NCI-H2081 (cell line): ENCODE measurements around the gene APRT.

Experiments
- DNase-seq, 2 experiments: peaks; one replicate each; lab custom pipeline; 2025; lab: John Stamatoyannopoulos, UW

The APRT gene

DNA sequence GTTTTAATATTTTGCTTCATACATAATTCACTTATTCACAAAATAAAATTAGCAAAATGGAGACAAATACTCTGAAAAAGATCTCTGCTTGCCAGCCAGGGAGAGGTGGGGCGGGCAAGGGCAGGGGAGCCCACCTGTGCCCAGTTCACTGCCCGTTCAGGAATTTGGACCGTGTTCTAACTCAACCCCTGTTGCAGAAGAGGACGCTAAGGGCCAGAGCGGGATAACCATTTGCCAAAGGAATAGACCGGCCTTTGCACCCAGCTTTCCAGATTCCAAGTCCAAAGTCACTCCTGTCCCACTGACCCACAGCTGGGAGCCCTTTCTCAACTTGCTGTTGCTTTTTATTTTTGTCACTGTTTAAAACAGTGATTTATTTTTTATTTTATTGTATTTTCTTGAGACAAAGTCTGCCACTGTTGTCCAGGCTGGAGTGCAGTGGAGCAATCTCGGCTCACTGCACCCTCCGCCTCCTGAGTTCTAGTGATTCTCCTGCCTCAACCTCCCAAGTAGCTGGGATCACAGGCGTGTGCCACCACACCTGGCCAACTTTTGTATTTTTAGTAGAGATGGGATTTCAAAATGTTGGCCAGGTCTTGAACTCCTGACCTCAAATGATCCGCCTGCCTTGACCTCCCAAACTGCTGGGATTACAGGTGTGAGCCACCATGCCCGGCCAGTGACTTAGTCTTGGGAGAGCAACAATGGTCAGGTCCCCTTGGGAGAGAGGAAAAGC, 24.0 kb downstream of the APRT start:
- DNase-seq, result no peak

DNA sequence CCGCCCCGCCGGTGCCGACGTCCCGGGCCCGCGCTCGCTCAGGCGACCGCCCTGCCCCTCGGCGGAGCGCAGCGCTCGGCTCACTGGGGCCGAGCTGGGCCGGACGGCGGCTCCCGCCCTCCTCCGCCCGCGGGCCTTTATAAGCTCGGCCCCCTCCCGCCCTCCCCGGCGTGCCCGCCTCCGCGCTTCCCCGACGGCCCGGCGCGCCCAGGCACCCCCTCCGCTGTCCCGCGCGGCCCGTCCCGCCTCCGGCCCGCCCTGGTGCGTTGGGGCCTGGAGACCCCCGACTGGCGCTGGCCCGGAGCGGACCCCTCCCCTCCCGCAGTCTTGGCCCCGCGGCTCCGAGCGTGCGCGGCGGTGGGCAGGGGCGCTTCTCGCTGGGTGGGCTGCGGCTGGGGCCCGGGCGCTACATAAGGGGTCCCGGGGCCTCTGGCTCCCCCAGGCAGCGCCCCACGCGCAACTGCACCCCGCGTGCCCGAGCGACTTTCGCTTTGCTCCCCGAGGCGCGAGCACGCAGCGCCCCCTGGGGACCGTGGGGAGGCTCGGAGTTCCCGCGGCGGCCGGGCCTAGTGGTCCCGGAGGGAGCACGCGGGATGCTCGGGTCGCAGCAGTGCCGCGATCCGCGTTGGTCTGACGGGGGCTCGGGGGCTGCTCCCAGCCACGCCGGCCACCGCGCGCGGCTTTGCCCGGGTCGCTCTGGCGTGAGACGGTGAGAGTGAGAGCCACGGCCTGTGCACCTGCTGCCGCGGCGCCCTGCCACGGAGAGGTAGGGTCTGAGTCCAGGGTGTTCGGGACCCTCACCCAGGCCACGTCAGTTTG, 26.4 kb downstream of the APRT start, which contains the start of gene PIEZO1:
Gene PIEZO1 (minus strand): TSS at position 115 of the 819 bp plus-strand sequence. CDS start 256 bp downstream, outside the sequence.
- DNase-seq, result peak in 1 of 2 experiments; percentile 4

DNA sequence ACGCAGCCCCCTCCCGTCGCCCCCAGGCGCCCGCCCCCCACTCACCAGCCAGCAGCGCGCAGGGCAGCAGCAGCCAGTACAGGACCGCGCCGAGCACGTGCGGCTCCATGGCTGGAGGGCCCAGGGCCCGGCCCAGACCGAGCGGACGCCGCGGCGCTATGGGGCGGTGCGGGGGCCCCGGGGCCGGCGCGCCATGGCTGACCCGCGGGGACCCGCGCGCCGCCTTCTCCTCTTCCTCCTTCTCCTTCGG, 26.9 kb downstream of the APRT start:
- no peak for DNase-seq

DNA sequence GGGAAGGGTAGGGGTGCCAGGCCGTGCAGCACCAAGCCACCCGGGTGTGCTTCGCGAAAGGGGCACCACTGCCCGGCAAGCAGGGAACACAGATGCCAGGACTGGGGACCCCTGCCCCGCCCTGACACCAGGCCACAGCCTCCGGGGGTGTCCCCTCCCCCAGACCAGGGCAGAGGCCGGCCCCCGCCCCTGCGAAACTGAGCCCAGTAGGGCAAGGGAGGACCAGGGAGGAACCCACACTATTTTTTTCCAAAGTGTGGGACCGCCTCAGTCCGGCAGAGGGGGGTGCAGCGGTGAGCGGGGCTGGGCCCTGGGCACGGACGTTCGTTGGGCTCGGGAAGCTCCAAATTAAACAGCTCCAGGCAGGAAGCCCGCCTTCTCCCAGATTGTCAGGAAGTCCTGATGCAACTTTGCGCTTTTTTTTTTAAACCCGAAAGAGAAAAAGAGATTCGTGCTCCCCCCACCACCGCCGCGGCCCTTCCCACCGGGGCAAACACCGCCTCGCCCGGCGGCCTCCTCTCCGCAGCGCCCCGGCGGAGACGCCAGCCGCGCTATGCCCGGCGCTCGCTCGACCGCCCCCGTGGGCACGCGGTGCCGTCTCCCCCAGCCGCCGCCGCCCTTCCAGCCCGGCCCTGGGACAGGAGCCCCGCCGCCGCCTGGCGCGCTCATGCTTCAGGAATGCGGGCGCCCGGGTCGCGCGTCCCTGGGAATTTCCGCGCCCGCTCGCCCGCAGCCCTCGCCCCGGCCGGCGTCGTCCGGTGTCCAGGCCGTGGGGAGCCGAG, 27.5 kb downstream of the APRT start:
- DNase-seq, result no peak

DNA sequence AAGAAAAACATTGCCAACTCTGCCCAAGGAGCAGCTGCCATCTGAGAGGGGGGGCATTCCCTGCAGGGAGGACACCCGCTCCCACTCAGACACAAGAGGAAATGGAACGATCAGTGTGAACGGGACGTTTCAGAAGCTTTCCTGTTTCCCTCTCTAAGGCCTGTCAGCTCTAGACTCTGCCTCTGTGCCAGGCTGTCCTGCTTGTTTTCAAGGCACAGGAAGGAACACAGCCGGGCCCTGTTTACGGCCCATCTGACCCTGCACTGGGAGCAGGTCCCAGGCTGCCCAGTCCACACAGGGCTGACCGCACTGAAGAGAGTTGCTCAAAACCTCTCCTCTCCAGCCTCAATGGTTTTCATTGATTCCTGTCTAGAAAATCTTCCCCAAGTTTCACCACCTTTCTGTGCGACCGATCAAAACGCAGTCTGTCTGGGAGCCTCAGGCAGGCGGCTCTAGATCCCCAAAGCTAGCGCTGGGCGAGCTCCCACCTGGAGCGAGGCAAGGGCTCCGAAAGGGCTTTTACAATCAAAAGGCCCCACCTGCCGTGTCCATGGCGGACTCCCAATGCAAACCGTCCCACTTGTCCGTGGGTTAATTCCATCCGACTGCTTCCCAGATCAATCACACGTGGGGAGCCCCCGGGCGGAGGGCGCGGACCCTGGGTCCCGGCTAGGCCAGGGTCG, 28.2 kb downstream of the APRT start:
- DNase-seq, result no peak

DNA sequence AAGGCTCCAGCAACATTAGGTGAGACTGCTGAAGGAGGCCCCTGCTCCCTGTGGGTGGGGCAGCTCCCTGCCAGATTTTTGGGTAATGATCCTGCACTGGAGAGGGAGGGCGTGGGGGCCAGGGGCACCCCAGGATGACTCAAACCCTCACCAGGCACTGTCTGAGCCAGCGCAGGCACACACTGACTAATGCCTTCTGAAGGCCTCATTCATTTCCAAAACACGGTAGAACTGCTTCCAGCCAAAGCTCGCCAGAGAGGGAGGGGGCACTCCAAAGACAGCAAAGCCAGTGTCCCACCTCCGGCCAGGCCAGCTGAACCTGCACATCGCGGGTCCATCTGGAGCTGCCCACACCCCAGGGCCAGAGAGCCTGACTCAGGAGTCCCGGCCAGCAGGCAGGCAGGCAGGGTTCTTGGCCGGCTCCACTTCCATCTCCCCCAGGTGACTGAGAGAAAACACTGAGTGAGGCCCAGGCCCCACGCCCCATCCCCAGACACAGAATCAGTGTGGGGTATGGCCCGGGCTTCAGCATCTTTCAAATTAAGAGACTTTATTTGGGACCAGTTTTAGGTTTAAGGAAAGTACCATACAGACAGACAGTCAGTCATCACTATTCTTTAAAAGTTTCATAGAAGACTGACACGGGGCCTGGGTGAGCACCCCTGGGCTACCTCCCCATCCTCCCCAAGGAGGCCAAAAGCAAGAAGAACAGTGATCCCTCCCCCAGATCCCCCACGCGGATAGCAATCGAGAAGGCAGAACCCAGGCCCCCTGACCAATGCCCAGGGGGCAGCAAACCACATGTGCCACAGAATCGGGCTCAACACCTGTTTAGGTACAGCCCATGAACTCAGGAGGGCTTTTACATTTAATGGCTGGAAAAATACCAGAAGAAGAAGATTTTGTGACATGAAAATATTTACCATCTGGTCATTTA, 29.0 kb downstream of the APRT start:
- no peak for DNase-seq

DNA sequence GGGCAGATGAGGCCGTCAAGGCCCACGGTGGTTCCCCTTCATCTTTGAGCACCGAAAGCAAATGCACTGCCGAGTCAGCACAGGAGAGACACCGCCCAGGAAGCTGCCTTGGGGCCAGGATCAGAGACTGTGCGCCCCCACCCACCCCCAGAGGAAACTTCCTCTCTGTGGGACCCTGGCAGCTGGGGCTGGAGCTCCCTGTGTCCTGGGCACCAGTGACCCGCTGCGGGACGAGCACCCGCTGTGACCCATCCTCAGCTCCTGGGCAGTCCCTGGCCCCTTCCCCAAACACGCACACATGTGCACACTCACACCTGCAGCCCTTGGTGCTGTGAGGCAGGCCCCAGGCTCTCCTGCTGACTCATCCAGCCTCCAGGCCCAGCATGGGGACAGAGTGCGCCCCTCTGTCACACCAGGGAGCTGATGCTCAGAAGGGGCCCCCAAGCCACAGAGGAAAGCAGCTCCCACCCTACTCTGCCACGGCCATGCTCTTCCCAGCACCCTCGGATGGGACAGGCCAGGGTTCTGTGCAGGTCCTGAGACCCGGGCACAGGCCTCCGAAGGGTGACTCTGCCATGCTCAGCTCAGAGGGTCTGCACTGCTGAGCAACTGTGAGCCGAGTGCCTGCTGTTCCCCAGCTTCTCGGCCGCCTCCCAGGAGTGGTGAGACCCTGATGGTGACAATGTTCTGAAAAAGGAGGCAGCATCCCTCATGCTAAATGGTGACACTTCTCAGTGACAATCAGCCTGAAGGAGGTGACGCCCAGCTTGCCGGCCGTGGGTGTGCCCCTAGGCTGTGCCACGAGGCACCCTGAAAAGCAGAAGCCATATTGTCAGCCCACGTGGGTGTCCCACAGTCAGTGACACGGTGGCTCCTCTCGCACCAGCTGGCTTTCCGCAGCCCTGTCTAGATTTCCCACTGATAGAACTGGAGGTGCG, 30.3 kb downstream of the APRT start:
- no peak for DNase-seq

DNA sequence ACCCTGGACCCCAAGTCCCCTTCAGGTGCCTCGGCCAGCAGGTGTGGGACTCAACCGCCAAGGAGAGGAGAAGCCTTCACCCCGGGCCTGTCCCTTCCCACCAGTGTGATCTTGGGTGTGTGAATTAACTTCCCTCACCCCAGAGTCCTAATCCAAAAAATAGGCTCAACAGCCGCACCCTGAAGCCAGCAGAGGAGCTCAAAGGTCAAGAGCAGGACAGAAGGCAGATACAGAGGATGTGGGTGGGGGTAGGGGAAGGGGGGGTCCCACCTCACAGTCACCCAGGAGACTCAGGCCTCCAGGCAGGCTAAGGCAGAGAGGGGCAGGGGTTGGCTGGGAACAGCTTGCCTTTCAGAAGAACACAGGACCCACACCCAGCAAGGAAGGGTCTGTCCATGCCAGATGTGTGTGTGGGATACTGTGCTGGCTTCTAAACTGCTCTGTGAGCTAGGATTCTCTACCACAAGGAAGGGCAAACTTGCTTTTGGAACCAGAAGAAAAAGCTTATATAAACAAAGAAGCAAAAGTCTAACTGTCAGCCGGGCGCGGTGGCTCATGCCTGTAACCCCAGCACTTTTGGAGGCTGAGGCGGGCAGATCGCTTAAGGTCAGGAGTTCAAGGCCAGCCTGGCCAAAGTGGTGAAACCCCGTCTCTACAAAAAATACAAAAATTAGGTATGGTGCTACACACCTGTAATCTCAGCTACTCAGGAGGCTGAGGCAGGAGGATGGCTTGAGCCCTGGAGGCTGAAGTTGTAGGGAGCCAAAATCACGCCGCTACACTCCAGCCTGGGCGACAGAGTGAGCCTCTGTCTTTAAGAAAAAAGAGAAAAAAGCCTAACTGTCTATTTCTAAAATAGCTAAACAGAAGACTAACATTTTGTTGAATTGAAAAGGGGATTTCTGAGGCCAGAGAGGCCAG, 31.3 kb downstream of the APRT start:
- no peak for DNase-seq

DNA sequence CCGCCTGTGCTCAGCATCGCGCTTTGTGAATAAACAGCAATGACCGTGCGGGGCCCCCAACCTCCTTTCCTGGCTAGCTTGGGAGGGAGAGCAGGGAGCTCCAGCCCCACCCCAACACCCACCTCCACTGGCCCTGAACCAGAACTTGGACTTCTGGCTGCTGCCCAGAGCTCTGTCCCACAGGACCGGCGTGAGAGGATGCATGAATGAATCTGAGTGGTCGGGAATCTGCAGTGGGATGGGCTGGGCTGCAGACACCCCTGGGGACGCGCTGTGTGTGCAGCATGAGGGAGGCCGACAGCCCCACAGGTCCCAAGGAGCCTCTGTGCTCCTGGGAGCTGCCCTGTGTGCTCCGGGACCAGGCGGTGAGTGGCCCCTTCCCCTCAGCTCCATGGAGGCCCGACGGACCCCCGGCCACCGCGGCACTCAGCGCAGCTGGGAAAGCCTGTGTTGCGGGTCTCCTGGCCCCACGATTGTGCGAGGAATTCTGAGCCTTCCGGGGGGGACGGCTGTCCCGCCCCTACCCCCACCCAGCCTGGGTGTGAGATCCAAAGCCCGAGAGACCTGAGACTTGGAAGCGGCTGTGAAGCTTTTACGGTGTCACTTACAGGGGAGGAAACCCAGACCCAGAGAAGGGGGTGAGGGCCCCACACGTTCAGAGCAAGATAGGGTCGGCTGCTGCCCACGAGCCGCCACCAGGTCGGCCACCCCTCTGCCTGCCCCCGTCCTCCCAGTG, 32.2 kb downstream of the APRT start:
- DNase-seq, result no peak

DNA sequence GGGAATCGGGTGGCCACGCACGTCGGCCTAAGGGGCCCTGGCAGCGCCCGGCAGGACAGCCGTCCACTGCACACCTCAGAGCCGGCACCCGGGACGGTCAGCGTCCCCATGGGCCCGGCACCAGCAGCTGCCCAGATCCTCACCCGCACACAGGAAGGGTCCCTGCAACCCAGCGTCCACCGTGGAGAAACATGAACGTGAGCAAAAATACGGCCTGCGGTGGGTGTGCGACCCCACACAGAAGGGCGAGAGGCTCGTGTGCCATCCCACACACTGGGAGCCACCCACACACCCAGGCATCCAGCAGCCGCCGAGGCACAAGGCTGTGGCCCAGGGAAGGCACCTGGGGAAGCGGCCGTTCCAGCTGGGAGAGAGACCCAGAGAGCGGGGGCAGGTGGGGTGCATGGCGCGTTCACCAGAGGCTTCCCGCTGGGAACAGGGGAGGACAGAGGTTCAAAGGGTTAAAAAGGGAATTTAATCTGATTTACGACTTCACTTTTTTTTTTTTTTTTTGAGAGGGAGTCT, 33.1 kb downstream of the APRT start:
- DNase-seq, result no peak

DNA sequence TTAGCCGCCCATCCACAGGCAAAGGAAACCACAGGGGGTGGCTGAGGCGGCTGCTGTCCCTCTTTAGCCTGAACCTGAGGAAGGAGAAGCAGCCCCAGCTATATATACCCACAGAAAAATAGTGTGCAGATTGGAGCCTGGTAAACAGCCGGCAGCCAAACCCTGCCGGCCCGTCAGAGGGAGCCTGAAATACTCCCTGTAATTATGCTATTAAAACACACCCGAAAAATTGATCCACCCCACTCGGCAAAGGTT, 33.5 kb downstream of the APRT start:
- no peak for DNase-seq

DNA sequence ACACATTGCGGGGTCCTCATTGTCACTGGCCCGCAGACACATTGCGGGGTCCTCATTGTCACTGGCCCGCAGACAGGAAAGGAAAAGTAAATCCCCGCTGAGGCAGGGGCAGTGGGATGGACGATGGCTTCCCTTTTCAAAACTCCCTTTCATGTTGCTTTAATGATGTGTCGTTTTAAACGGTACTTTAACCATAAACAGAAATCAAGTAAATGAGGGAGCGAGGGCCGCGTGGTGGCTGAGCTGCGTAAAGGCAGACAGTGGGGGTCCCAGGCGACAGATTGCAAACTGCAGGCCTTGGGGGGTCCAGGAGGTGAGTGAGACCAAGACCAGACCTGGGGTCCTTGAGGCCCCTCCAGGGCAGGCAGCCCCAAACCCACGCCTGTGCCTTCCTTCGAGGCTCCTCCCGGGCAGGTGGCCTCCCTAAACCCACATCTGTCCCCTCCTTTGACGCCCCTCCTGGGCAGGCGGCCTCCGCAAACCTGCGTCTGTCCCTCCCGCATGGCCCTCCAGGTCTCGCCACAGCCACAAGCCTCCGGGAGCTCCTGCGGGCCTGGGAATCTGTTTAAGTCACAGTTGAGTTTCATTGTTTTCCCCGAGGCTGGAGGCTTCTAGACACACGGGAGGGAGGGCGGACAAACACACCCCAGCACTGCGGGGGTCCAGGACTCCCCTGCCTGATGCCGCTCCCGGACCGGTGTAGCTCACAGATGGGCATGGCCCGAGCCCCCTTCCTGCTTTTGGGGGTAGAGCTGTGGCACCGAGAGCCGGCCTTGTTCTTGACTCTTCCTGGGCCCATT, 34.1 kb downstream of the APRT start:
- no peak for DNase-seq

DNA sequence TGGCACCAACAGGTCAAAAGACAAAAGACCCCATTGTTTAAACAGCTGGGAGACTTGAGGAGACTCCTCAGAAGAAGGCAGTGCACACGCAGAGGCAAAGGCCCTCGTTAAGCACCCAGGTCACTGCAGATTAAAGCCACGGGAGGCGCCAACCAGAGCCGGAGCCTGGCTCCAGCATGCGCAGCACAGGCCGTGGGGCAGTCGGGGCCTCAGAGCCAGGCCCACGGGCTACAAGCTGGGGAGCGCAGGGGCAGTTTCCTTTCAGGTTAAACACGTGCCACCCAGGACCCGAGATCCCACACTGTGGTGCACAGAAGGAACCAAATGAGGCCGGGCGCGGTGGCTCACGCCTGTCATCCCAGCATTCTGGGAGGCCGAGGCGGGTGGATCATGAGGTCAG, 35.9 kb downstream of the APRT start:
- no peak for DNase-seq

DNA sequence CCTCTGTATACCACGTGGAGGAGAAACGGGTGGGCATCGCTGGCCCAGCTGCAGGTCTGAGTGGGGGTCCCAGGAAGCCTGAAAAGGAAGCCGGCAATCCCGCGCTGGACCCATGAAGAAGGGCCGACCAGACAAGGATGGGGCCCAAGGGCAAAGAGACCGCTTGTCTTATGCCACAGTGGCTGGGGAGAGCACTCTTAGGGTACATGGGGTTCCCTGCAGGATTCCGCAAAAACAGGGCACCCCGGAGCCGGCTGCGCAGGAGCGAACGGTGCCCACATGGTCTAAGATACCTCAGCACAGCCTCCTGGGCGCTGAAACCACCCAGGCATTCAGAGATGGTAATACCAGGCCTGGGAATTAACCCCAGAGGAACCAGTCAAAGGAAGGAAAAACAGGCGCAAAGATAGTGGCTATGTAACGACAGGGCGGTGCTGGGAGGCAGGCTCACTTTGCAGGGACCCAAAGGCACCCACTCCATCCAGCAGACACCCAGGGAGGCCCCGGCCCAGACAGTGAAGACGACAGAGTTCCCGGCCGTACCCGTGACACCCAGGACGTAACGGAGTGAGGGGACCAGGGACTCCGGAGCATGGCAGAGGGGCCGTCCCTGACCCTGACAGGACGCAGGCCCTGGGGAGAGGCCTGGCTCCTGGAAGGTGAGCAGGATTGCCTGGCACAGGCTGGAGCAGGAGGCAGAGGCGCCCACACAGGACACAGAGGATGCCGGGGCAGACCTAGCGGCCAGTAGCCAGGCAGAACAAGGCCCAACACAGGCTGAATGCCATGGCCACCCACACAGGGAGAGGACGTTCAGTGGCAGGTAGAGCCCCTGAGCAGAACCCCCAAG, 37.0 kb downstream of the APRT start:
- no peak for DNase-seq

DNA sequence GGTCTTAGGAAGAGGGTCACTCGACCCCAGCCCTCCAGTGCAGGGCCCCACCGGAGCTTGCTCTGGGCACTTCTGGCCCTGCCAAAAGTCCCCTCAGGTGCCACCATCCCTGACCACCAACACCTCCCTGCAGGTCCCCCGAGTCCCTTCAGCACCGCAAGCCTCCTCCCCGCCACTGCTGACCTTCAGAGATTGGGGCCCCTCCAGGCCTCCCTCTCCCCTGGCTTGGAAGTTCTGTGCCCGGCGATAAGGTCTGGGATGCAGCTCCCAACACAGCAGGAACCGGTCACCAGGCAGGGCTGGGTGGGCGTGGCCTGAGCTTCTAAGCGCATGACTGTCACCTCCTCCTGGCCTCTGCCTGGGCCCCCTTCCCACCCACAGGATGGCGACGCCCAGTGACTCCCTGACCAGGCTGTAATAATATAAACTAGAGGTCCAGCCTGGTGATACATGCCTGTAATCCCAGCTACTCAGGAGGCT, 37.9 kb downstream of the APRT start:
- no peak for DNase-seq
